Ishikawa (cell line): Measurements from ENCODE around the gene CDNF.

ENCODE experiments used
- CEBPB ChIP-seq: IDR thresholded peaks from 2 replicates; pipeline ENCODE4 v1.6.1; 2012
- CREB1 ChIP-seq: IDR thresholded peaks from 2 replicates; pipeline ENCODE4 v1.6.1; 2012; ENCODE audit warnings: low read depth
- EGR1 ChIP-seq: IDR thresholded peaks from 2 replicates; pipeline ENCODE4 v1.6.1; 2012
- EP300 ChIP-seq: IDR thresholded peaks from 2 replicates; pipeline ENCODE4 v1.6.1; 2012; ENCODE audit warnings: borderline replicate concordance
- RAD21 ChIP-seq: IDR thresholded peaks from 2 replicates; pipeline ENCODE4 v1.6.1; 2012; ENCODE audit warnings: low read depth
- TAF1 ChIP-seq: IDR thresholded peaks from 2 replicates; pipeline ENCODE4 v1.6.1; 2012; ENCODE audit warnings: low read depth, mild to moderate bottlenecking
- TCF12 ChIP-seq: IDR thresholded peaks from 2 replicates; pipeline ENCODE4 v1.6.1; 2012; ENCODE audit warnings: low read depth
- TEAD4 ChIP-seq: IDR thresholded peaks from 2 replicates; pipeline ENCODE4 v1.6.1; 2012
- TF ChIP-seq, protein P1 (sequence below): IDR thresholded peaks from 2 replicates; pipeline ENCODE4 v1.6.1; 2012; ENCODE audit warnings: low read depth, mild to moderate bottlenecking
- TF ChIP-seq, protein P2 (sequence below): IDR thresholded peaks from 2 replicates; pipeline ENCODE4 v1.6.1; 2012
- TF ChIP-seq, protein P3 (sequence below): IDR thresholded peaks from 2 replicates; pipeline ENCODE4 v1.6.1; 2012

DNA sequence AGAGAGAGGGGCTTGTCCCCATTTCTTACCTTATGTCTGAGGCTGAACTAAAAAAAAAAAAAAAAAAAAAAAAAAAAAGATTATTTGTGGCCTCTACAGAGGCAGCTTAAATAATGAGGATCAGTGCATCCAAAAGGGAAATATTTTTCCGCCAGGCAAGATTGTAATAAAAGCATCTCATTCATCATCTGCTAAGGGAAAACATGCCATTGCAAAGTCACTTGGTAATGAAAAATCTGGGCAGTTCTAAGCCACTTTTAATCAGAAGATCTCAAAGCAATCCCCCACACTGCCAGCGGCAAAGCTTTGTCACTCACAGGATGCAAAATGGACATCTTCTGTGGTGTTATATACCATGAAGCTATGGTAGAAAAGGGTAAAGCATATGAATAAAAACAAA lies 66.9 kb downstream of the CDNF start:
- no peak for TF ChIP-seq CEBPB
- TF ChIP-seq, protein P1, sequence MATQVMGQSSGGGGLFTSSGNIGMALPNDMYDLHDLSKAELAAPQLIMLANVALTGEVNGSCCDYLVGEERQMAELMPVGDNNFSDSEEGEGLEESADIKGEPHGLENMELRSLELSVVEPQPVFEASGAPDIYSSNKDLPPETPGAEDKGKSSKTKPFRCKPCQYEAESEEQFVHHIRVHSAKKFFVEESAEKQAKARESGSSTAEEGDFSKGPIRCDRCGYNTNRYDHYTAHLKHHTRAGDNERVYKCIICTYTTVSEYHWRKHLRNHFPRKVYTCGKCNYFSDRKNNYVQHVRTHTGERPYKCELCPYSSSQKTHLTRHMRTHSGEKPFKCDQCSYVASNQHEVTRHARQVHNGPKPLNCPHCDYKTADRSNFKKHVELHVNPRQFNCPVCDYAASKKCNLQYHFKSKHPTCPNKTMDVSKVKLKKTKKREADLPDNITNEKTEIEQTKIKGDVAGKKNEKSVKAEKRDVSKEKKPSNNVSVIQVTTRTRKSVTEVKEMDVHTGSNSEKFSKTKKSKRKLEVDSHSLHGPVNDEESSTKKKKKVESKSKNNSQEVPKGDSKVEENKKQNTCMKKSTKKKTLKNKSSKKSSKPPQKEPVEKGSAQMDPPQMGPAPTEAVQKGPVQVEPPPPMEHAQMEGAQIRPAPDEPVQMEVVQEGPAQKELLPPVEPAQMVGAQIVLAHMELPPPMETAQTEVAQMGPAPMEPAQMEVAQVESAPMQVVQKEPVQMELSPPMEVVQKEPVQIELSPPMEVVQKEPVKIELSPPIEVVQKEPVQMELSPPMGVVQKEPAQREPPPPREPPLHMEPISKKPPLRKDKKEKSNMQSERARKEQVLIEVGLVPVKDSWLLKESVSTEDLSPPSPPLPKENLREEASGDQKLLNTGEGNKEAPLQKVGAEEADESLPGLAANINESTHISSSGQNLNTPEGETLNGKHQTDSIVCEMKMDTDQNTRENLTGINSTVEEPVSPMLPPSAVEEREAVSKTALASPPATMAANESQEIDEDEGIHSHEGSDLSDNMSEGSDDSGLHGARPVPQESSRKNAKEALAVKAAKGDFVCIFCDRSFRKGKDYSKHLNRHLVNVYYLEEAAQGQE = no peak
- TF ChIP-seq TAF1 = no peak
- TF ChIP-seq TEAD4 = no peak
- no peak for TF ChIP-seq EP300
- TF ChIP-seq RAD21 = no peak
- no peak for TF ChIP-seq EGR1
- TF ChIP-seq, protein P2, sequence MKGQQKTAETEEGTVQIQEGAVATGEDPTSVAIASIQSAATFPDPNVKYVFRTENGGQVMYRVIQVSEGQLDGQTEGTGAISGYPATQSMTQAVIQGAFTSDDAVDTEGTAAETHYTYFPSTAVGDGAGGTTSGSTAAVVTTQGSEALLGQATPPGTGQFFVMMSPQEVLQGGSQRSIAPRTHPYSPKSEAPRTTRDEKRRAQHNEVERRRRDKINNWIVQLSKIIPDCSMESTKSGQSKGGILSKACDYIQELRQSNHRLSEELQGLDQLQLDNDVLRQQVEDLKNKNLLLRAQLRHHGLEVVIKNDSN = no peak
- TF ChIP-seq TCF12 = no peak
- TF ChIP-seq, protein P3, sequence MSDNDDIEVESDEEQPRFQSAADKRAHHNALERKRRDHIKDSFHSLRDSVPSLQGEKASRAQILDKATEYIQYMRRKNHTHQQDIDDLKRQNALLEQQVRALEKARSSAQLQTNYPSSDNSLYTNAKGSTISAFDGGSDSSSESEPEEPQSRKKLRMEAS = no peak
- TF ChIP-seq CREB1 = no peak
